Stimulated activated CD4-positive, alpha-beta T cell treated with anti-CD3 and anti-CD28 coated beads, TNF-alpha, amount 100 ng/mL, for 1 hour (primary cell): ENCODE data around the gene THOC6.
"Not testable (repeated sequence)": the region's sequence is repeated elsewhere in the genome, so short reads cannot be mapped to it uniquely, and the experiment has no call there.

ENCODE experiments used
- DNase-seq, 3 donors: peaks; one replicate each; pipeline ENCODE4 v3.0.0-alpha.2; 2020; ENCODE audit warnings: low read depth in 3 of 3, low spot score in 1 of 3

The THOC6 gene

GRCh38 chr16:3071655-3072054, 47.8 kb downstream of the THOC6 start:
- no peak for DNase-seq

DNA sequence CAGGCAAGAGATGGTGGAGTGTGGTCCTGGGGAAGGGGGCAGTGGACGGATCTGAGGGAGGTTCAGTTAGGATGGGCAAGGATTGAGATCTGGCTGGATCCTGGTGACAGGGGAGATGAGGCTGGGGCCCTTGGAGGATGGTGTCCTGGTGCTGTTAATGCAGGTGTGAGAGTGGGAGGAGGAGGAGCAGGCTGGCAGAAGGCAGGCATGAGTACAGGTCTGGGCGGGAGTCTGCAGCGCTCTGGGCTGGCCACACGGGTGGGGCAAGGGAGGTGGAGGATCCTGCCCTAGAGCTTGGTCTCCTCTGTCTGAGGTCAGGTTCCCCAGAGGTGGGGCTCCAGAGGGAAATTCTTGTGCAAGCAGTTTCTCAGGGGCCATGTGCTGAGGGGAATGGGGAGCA, 48.3 kb downstream of the THOC6 start:
- DNase-seq, result not testable (repeated sequence)

GRCh38 chr16:3072576-3073263, 48.9 kb downstream of the THOC6 start:
- DNase-seq, result not testable (repeated sequence)

GRCh38 chr16:3073448-3073847, 49.6 kb downstream of the THOC6 start:
- no peak for DNase-seq

GRCh38 chr16:3074860-3075522, 51.2 kb downstream of the THOC6 start:
- peak; percentile 35 to 60 (median 47) for DNase-seq

- no peak for DNase-seq
Measured at GRCh38 chr16:3075523-3075915, 51.7 kb downstream of the THOC6 start.

DNA sequence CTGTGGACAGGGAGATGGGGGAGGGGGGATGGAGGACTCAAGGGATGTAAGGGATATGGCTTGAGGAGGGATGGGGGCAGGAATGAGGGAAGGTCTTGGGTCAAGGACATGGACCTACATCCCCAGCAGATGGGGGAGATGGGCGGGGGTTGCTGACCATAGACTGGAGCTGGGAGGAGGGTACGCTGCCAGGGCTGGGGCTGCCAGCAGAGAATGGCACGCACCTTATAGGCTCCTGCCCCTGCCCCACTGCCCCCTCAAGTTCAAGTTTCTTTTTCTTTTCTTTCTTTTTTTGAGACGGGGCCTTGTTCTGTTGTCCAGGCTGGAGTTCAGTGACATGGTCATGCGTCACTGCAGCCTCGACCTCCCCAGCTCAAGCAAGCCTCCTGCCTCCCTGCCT, 52.1 kb downstream of the THOC6 start:
- DNase-seq, result not testable (repeated sequence)

GRCh38 chr16:3076577-3076976, 52.7 kb downstream of the THOC6 start:
- no peak for DNase-seq
